ENCODE data around the gene GOT1.

GOT1 gene

GRCh38 chr10:99394256-99394655, 36.2 kb downstream of the GOT1 start:
- DNase-seq: no peak

DNA sequence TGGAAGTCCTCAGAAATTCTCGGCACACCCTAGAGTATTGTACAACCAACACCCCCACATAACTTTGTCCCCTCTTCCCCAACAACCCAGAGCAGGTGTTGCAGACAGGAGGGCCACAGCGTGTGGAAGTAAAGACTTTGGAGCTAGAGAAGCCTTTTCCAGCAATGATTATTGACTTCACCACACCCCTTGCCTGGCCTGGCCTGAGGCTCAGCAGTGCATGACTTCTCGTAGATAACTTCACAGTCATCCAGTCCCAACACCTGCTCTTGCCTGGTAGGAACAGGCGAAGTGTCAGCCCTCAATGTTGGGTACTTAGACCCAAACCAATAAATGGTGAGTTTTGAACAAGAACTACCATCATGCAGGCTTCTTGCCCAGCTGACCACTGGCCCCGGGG, 36.7 kb downstream of the GOT1 start:
- DNase-seq: no peak

- DNase-seq: no peak
These were observed 37.4 kb downstream of the GOT1 start for GRCh38 chr10:99393036-99393435.

GRCh38 chr10:99391346-99391745, 39.1 kb downstream of the GOT1 start:
- DNase-seq: no peak

- no peak for DNase-seq
These were observed 40.5 kb downstream of the GOT1 start for GRCh38 chr10:99389729-99390480.

DNA sequence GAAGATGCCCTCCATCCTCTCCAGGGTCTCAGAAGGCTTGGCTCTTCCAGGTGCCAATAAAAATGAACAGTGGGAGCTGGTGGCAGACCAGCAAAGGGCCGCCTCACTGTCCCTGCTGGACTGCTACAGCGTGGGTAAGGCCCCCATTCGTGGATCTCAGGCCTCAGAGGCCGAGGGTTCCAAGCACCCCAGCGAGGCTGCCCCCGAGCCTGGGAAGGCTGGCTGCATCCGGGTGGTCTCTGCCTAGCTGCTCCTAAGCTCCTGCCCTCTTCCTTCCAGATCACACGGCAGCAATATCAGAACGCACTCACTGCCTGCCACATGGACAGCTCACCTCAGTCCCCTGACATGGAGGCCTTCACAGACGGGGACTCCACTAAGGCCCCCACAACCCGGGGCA, 42.9 kb downstream of the GOT1 start:
- no peak for DNase-seq

DNA sequence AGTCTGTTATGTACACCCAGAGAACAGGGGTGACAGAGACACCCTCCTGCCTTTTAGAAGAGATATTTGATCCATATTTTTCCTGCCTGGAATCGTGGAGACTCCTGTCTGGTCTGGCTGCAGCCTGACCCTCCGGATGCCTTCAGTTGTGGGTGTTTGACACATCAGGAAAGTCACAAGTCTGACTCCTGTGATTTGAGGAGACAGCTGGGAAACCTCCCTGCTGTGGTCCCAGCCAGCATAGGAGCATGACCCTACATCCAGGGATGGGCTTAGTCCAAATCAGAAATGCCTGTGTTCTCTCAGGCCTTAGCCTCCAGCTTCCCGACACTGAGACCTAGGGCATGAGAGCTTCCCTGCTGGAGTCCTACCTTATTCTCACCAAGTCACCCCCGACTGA, 43.4 kb downstream of the GOT1 start:
- no peak for DNase-seq

- no peak for DNase-seq
These were observed 48.2 kb downstream of the GOT1 start for GRCh38 chr10:99382176-99382575.

GRCh38 chr10:99375426-99375825, 55.0 kb downstream of the GOT1 start:
- DNase-seq: no peak

- no peak for DNase-seq
These were observed 55.5 kb downstream of the GOT1 start for GRCh38 chr10:99374972-99375371.

DNA sequence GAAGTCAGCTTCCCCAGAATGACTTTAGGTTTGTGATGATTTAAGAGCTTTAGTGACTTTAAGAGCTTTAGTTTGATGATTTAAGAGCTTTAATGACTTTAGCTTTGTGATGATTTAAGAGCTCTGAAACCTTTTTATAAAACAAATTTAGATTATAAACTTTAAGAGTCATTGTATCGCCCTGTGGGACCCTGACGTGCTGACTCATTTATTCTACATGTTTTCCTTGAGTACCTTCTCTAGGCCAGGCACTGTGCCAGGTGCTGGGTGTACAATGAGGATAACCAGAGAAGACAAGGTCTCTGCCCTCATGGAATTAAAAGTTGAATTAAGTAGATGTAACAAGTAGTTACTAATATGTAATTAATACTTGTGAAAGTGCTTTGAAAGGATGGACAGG, 55.9 kb downstream of the GOT1 start:
- DNase-seq: no peak

DNA sequence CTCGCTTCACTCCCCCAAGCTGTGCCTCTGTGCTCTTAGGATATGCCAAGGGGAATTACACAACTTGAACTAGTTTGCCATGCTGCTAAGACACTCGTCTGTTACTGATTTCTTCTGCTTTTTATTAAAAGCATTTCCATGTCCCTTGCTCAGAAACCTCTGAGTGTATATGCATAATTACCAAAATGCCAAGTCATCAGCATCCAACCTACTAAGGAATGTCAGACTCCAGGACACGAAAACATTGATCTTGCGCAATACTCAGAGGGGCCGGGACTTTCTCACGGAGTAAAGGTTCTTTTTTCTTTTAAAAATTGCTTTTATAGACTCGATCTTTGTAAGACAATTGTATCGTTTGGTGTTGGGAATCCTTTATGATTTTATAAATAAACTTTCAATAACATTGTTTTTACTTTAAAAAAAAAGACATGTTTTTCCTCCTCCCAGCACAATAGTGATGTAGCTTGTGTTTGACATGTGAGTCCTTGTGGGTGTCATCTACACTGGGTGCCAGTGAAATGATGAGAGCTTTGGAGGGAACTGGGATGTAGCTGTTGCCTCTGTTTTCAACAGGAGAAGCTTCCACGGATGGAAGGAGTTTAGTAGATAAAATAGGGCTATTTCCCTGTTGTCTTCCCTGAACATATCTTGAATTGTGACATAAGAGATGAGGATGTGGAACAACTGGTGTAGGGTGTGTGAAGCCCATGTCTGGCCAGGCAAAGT, 57.7 kb downstream of the GOT1 start:
- no peak for DNase-seq

DNA sequence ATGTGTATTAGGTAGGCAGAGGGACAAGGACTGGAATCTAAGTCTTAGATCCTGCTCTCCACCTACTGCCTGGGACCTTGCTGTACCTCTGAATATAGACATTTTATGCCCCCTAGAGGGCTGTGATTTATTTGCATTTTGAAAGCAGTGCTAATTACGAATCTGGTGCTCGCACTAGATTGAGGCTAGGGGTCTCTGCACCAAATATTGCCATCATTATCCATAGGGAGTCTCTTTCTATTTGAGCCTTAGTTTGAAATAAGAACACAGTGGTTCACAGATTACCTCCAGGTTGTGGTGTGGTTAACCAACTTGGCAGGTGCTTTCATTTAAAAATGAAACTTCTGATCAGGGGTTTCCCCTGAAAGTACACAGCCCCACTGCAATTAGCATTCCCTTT, 59.4 kb downstream of the GOT1 start:
- no peak for DNase-seq

GRCh38 chr10:99369551-99369950, 60.9 kb downstream of the GOT1 start:
- DNase-seq: no peak

DNA sequence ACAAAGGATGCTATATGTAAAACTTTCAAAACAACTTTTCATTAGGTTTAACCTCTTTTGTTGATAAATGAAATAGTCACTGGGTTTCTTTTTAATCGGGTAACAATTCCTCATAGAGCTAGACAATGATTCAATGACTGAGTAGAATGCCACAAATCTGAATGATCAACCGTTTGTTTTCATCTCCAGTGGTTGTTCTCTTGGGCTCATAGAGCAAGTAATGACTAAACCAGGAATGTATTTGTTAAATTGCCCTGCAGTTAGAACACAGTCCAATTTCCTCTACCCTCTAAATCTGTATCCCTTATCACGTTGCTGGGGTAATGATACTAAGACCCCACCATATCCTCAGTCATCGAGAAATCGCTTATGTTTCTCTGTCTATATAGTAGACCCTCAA, 61.3 kb downstream of the GOT1 start:
- DNase-seq: no peak

DNA sequence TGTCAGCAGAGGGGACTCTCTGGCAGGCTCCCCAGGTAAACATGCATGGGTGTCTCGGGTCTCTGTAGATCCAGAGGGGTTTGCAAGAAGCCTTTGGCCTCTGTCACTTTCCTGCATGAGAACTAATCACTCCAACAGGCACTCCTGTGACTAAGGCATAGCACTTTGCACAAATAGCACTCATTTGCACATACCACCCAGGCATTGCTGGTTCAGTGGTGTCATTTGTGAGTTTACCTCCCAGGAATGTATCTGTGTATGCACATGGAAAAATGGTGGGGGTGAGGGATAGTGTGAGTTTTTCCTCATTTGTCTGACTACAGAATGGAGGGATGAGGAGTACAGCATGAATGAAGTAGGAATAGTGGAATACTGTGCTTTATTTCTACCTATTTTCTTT, 61.8 kb downstream of the GOT1 start:
- DNase-seq: no peak

GRCh38 chr10:99366666-99367065, 63.8 kb downstream of the GOT1 start:
- no peak for DNase-seq

GRCh38 chr10:99365736-99366135, 64.7 kb downstream of the GOT1 start:
- DNase-seq: no peak

- DNase-seq: no peak
These were observed 65.1 kb downstream of the GOT1 start for GRCh38 chr10:99365311-99365710.

DNA sequence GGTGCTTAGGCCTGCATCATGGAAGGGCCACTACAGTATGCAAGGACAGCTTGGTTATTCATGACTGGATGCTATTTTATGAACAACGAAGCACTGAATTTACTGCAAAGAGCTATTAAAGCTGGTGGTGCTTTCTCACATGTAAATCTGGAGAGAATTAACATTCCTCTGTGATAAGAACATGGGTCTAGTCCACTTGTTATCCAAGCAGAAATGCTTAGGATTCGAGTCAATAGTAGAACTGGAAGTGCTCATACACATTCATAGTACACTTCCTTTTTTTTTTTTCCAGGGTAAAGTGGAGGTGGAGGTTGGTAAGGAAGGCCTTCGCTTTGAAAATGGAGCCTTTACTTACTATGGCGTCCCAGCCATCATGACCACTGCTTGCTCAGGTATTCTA, 66.3 kb downstream of the GOT1 start:
- DNase-seq: no peak

DNA sequence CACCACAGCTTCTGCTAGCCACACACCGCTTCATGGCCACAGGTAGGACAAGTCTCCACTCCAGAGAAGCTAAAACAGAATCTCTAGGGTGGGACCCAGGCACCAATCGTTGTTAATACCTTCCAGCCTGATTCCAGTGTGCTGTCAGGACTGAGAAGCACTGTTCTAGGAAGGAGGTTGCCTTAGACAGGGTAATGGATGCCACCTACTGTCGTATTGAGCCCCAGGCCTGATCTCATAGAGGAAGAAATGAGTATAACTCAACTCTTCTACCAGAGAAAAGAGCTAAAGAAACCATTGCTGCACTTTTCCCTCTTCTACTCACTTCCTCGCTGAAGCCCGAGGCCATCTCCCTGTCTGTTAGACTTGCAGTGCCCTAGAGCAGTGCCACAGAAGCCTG, 69.5 kb downstream of the GOT1 start:
- no peak for DNase-seq

GRCh38 chr10:99358101-99358500, 72.3 kb downstream of the GOT1 start:
- DNase-seq: no peak

DNA sequence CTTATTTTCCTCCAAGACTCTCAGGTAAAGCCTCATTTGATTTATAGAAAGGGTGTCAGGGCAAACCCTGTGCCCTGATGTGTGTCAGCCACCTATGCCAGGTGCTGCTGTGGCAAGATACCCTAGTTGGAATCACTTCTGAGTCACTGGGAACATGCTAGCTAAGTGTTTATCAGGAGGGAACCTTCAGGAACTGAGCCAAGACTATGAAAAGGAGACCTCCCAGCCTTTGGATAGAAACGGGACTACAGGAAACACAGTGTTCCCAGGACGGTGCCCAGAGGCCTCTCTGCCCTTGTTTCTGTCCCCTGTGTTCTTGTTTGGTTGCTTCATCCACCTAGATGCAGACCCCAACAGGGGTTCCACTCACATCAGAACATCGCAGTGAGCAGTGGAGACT, 72.7 kb downstream of the GOT1 start:
- no peak for DNase-seq

GRCh38 chr10:99353182-99353581, 77.2 kb downstream of the GOT1 start:
- DNase-seq: no peak

GRCh38 chr10:99347672-99348071, 82.8 kb downstream of the GOT1 start:
- DNase-seq: no peak

Data from activated CD4-positive, alpha-beta T cell treated with anti-CD3 and anti-CD28 coated beads for 48 hours (primary cell).